ENCODE measurements around the gene EPN2.

DNA sequence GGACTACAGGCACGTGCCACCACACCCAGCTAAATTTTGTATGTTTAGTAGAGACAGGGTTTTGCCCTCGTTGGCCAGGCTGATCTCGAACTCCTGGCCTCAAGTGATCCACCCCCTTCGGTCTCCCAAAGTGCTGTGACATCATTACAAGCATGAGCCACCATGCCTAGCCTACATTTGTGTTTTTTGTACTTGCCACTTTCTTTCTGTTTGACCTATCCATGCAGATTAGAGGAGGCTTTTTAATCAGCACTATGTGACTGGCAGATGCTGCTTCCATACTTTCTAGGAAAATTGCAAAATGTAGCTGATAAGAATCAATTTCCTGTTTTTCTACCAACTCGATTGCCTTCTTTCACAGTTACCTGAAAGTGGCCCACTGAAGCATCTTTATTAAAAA is 68.1 kb downstream of the EPN2 start:
- TF ChIP-seq, protein P1, sequence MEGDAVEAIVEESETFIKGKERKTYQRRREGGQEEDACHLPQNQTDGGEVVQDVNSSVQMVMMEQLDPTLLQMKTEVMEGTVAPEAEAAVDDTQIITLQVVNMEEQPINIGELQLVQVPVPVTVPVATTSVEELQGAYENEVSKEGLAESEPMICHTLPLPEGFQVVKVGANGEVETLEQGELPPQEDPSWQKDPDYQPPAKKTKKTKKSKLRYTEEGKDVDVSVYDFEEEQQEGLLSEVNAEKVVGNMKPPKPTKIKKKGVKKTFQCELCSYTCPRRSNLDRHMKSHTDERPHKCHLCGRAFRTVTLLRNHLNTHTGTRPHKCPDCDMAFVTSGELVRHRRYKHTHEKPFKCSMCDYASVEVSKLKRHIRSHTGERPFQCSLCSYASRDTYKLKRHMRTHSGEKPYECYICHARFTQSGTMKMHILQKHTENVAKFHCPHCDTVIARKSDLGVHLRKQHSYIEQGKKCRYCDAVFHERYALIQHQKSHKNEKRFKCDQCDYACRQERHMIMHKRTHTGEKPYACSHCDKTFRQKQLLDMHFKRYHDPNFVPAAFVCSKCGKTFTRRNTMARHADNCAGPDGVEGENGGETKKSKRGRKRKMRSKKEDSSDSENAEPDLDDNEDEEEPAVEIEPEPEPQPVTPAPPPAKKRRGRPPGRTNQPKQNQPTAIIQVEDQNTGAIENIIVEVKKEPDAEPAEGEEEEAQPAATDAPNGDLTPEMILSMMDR (IDR thresholded peaks at IDR 0.05; ENCODE audit: poor library complexity) = no peak
- TF ChIP-seq EZH2 (IDR thresholded peaks at IDR 0.05; ENCODE audit: borderline replicate concordance) (no peak), EZH2phosphoT487 (IDR thresholded peaks at IDR 0.05; ENCODE audit: low read depth, severe bottlenecking, unreplicated experiment) (no peak)

All from hepatocyte (in vitro differentiated cells).